ENCODE measurements around the gene RASSF7. TPM values are rescaled to one million over a fixed set of nuclear protein-coding genes. Genes with fewer than 3 reads are reported as not detected.

RASSF7 gene
- total RNA-seq, 1 experiment from 2014 or later = 32.5 TPM

GRCh38 chr11:518463-519202 is 42.1 kb upstream of the RASSF7 start (continued):
- 0 out of 2 replicates have a peak, but pooled peaks have one; percentile 36 for TF ChIP-seq AFF4 (CRISPR knock-in tag; IDR thresholded peaks at IDR 0.05; ENCODE audit: borderline replicate concordance)
- TF ChIP-seq ELF4 (CRISPR knock-in tag; IDR thresholded peaks at IDR 0.05; ENCODE audit: low read depth) = no peak
- no peak for TF ChIP-seq GTF2I (CRISPR knock-in tag; conservative IDR thresholded peaks at IDR 0.05)
- TF ChIP-seq EMX1 (CRISPR knock-in tag; IDR thresholded peaks at IDR 0.05) = 0 out of 2 replicates have a peak, but pooled peaks have one; percentile 55
- peak; percentile 64; the same call in 1 of the 2 replicates for TF ChIP-seq TEAD4 (CRISPR knock-in tag; IDR thresholded peaks at IDR 0.05)
- 0 out of 2 replicates have a peak, but pooled peaks have one; percentile 36 for TF ChIP-seq ERG (CRISPR knock-in tag; IDR thresholded peaks at IDR 0.05)
- no peak for TF ChIP-seq E2F4 (CRISPR knock-in tag; IDR thresholded peaks at IDR 0.05; ENCODE audit: borderline replicate concordance, low read depth)
- TF ChIP-seq ZMAT4 (CRISPR knock-in tag; IDR thresholded peaks at IDR 0.05) = no peak
- TF ChIP-seq ZNF232 (CRISPR knock-in tag; IDR thresholded peaks at IDR 0.05) = 0 out of 2 replicates have a peak, but pooled peaks have one; percentile 71
- peak; percentile 91 for TF ChIP-seq USF1 (CRISPR knock-in tag; IDR thresholded peaks at IDR 0.05)
- TF ChIP-seq ZNF416 (CRISPR knock-in tag; IDR thresholded peaks at IDR 0.05) = no peak
- TF ChIP-seq KAT7 (CRISPR knock-in tag; IDR thresholded peaks at IDR 0.05; ENCODE audit: borderline replicate concordance) = no peak
- 0 out of 2 replicates have a peak, but pooled peaks have one; percentile 26 for TF ChIP-seq ZNF219 (CRISPR knock-in tag; IDR thresholded peaks at IDR 0.05; ENCODE audit: borderline replicate concordance)
- no peak for TF ChIP-seq MYBL2 (CRISPR knock-in tag; IDR thresholded peaks at IDR 0.05)
- TF ChIP-seq CREB1 (CRISPR knock-in tag; IDR thresholded peaks at IDR 0.05) = peak; percentile 53; the same call in 1 of the 2 replicates
- no peak for TF ChIP-seq ATF2 (CRISPR knock-in tag; IDR thresholded peaks at IDR 0.05; ENCODE audit: borderline replicate concordance, low read depth)
- 0 out of 2 replicates have a peak, but pooled peaks have one; percentile 58 for TF ChIP-seq SMAD4 (CRISPR knock-in tag; IDR thresholded peaks at IDR 0.05)
- TF ChIP-seq SMAD3 (CRISPR knock-in tag; IDR thresholded peaks at IDR 0.05; ENCODE audit: borderline replicate concordance) = peak; percentile 76; the same call in 1 of the 2 replicates
- peak; percentile 6; the same call in 1 of the 2 replicates for TF ChIP-seq ZNF423 (CRISPR knock-in tag; IDR thresholded peaks at IDR 0.05)
- no peak for TF ChIP-seq STAT6 (CRISPR knock-in tag; conservative IDR thresholded peaks at IDR 0.05; ENCODE audit: low read depth)
- TF ChIP-seq TP53 (CRISPR knock-in tag; IDR thresholded peaks at IDR 0.05) = no peak
- no peak for TF ChIP-seq ZNF396 (CRISPR knock-in tag; IDR thresholded peaks at IDR 0.05; ENCODE audit: borderline replicate concordance)
- peak; percentile 72; the same call in 1 of the 2 replicates for TF ChIP-seq CREM (CRISPR knock-in tag; IDR thresholded peaks at IDR 0.05)
- no peak for TF ChIP-seq ATF6 (CRISPR knock-in tag; IDR thresholded peaks at IDR 0.05)
- TF ChIP-seq IRF2 (CRISPR knock-in tag; IDR thresholded peaks at IDR 0.05; ENCODE audit: borderline replicate concordance, low read depth) = no peak
